Ovary (tissue), 9 donors: ENCODE measurements around the gene KCNJ12. TPM values are rescaled to one million over a fixed set of nuclear protein-coding genes. Genes with fewer than 3 reads are reported as not detected.

ENCODE experiments used
- DNase-seq, 5 donors: peaks; one replicate each; pipeline ENCODE4 v3.0.0-alpha.2; 2019 to 2020
- H3K27ac ChIP-seq, 2 donors: fragments of 200-600 bp; one replicate each; pipeline versions ENCODE4 v1.5.1 to v1.8.0; 2019 to 2022
- H3K27me3 ChIP-seq: fragments of 200-600 bp; one replicate; pipeline ENCODE4 v1.8.0; 2022
- H3K36me3 ChIP-seq: fragments of 200-600 bp; sonication (generic); one replicate; pipeline ENCODE4 v1.5.1; 2019
- H3K4me1 ChIP-seq: one replicate; pipeline ENCODE4 v1.8.1; 2013; ENCODE audit warnings: mild to moderate bottlenecking, moderate library complexity; ENCODE audit not compliant: insufficient read depth
- H3K4me3 ChIP-seq: fragments of 200-600 bp; sonication (generic); one replicate; pipeline ENCODE4 v1.5.1; 2017
- H3K9me3 ChIP-seq, 2 donors: fragments of 200-600 bp in 1 of 2; sonication (generic) in 1 of 2; one replicate each; pipeline versions ENCODE4 v1.5.1 to v1.8.1; 2013 to 2019; ENCODE audit warnings: mild to moderate bottlenecking in 1 of 2, moderate library complexity in 1 of 2
- EP300 ChIP-seq: sonication (generic); formaldehyde crosslinking; IDR thresholded peaks from one replicate; pipeline ENCODE4 v1.6.1; 2017; ENCODE audit warnings: antibody characterized with exemption
- POLR2A ChIP-seq: fragments of 450-650 bp; IDR thresholded peaks from one replicate; pipeline ENCODE4 v1.6.1; 2017; ENCODE audit warnings: antibody characterized with exemption, mild to moderate bottlenecking, moderate library complexity
- WGBS, 3 donors: extraction: QIAGEN DNeasy Blood & Tissue Kit in 1 of 3; methylation state at CpG; one replicate each; pipeline versions ENCODE4 v1.1.5 to v1.1.7; 2013 to 2017; 5-methylcytosine and 5-hydroxymethylcytosine counted together
- intact Hi-C, 4 donors: fragments of 100-400 bp; cut with DNase I; formaldehyde crosslinking; loops; one replicate each; pipeline versions ENCODE4 v1.11.0 to v1.15.1; 2022 to 2023
- polyA plus RNA-seq, 2 donors: library from polyadenylated mRNA; stranded (reverse); fragments of 200-250 nt in 1 of 2; fragments of 350-450 nt in 1 of 2; fragmentation: Illumina TruSeq in 1 of 2; extraction: RNeasy Lipid Tissue Mini Kit (QIAGEN cat#74804) in 1 of 2; gene quantifications; one replicate each; pipeline ENCODE4 v1.2.3, GENCODE V29; 2013 to 2014
- total RNA-seq, 7 donors: library from RNA; depleted of rRNA in 2 of 7; stranded (reverse); fragments of >200 nt in 2 of 7; fragmentation: NEBNext Ultra II Directional in 3 of 7; extraction: Animal tissue kit (Norgen Biotek cat#: 25700) in 3 of 7; gene quantifications; one replicate each; pipeline versions ENCODE4 v1.1.0 to v1.2.4, GENCODE V29; 2016 to 2023
- TF ChIP-seq, protein P1 (sequence below), 3 donors: fragments of 450-650 bp in 2 of 3; fragments of 200-600 bp in 1 of 3; IDR thresholded peaks; one replicate each; pipeline versions ENCODE4 v1.5.1 to v1.8.0; 2016 to 2022; ENCODE audit warnings: antibody characterized with exemption in 3 of 3, mild to moderate bottlenecking in 1 of 3
- donor health status: DM: no; HTN: no; CAD: no; lungs with moderate emphysema.
- donor health status: DM: no; HTN: no; CAD: no.
- donor health status: Bipolar disorder and iron deficiency.
- donor health status: DM: yes; HTN: yes; CAD: no.
- donor health status: DM: no; HTN: no; CAD: no.
- donor health status: DM: yes; HTN: yes; CAD: no.

The KCNJ12 gene
- total and polyA plus RNA-seq, 9 donors, result 0.12 to 1.9 (median 0.46) TPM

DNA sequence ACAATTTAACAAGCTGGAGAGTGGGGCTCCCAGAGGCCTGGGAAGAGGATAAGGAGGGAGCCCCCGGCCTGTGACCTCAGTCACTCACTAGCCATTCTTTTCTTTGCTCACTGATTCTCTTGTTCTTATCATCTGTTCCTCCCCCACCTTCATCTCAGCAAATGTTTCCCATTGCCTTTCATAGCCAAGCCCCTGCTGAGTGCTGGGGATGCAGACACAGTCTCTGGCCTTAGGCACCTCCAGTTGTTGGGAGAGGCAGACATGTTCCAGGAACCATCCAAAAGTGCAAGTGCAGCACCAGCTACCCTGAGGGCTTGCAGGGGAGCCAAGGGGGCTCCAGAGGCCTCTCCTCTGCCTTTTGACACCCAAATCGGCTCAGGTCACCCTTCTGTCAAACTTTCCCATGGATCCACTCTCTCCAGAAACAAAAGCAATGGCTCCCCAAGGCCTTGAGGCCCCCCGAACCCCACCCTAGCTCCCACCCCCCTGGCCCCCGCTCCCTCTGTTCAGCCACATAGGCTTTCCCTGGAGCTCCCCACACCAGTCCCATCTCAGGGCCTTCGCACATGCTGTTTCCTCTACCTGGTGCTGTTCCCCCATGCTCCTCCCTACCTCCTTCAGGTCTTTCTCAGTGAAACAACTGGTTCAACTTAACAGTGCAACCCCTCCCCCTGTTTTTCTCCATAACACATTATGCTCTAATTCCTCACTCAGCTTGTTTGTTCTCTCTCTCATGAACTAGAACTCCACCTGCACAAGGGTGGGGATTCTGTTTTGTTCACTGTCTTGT is 14.9 kb upstream of the KCNJ12 start:
- Histone ChIP-seq H3K4me3 (no peak overlapping the region), H3K9me3 (no peaks in the 10 kb centered on the region), H3K4me1 (no peaks in the 10 kb centered on the region), H3K27ac (no peak overlapping the region), H3K36me3 (no peaks in the 10 kb centered on the region), H3K27me3 (no peaks in the 10 kb centered on the region)
- no peak for DNase-seq
- WGBS, 3 donors, result 69 to 79% (median 70%) methylated on average over 5 of the region's 5 CpGs
- intact Hi-C loops, result no loop called here
- TF ChIP-seq, protein P1, sequence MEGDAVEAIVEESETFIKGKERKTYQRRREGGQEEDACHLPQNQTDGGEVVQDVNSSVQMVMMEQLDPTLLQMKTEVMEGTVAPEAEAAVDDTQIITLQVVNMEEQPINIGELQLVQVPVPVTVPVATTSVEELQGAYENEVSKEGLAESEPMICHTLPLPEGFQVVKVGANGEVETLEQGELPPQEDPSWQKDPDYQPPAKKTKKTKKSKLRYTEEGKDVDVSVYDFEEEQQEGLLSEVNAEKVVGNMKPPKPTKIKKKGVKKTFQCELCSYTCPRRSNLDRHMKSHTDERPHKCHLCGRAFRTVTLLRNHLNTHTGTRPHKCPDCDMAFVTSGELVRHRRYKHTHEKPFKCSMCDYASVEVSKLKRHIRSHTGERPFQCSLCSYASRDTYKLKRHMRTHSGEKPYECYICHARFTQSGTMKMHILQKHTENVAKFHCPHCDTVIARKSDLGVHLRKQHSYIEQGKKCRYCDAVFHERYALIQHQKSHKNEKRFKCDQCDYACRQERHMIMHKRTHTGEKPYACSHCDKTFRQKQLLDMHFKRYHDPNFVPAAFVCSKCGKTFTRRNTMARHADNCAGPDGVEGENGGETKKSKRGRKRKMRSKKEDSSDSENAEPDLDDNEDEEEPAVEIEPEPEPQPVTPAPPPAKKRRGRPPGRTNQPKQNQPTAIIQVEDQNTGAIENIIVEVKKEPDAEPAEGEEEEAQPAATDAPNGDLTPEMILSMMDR (IDR thresholded peaks at IDR 0.05), result no peak
- TF ChIP-seq POLR2A (no peak), EP300 (no peak)

DNA sequence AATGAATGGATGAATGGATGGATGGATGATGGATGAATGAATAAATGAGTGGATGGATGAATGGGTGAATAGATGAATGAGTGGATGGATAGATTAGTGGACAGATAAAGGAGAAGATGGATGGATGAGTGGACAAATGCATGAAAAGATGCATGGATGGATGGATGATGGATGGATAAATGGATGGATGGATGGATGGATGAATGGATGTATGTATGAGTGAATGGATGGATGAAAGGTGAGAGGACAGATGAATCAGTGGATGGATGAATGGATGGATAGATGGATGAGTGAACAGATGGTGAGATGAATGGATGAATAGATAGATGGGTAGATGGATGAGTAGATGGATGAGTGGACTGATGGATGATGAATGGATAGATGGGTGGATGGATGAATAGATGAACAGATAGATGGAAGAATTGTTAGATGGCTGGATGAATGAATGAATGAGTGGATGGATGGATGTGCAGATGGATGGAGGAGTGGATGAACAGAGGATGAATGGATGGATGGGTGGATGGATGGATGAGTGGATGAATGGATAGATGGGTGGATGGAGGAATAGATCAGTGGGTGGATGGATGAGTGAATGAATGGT is 13.7 kb upstream of the KCNJ12 start:
- intact Hi-C loops, result no loop called here
- no peak overlapping the region for H3K27ac ChIP-seq
- no peak for TF ChIP-seq EP300
- TF ChIP-seq POLR2A, result no peak
- TF ChIP-seq, protein P1 (IDR thresholded peaks at IDR 0.05), result no peak
- no peaks in the 10 kb centered on the region for H3K9me3 ChIP-seq
- no peaks in the 10 kb centered on the region for H3K36me3 ChIP-seq
- no peaks in the 10 kb centered on the region for H3K27me3 ChIP-seq
- no peak for DNase-seq
- no peaks in the 10 kb centered on the region for H3K4me1 ChIP-seq
- no peak overlapping the region for H3K4me3 ChIP-seq

DNA sequence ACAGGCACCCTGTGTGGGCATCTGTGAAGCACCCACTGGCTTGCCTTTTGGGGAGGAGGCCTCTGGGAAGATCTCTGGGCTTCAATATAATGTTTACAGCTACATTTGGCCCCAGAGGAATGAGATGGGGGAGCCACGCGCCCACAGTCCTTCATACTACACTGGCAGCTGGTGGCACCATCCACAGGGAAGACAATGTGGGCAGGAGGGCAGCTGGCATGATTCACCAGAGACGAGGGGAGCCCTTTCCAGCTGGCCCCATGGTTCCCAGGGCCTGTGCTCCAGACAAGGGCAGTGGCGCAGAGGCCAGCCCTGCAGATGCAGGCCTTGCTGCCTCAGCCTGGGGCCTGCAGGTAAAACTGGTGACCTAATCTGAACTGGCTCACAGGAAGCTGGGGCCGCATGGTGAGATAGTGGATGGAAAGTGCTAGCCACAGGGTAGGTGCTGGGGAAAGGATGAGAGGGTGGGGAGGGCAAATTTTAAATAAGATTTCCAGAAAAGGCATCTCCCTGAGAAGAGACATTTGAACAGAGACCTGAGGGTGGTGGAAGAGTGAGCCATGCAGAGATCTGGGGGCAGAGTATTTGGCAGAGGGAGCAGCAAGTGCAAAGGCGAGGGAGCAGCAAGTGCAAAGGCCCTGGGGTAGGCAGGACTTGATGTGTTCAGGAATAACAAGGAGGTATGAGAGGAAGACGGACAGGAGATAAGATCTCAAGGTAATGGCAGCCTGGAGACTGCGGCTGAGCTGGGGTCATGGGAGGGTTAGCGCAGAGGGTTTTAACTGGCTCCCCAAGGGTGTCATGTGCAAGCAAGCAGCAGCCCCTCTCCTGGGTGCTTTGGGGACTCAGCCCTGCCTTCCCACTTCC is 12.1 kb upstream of the KCNJ12 start:
- intact Hi-C loops, result no loop called here
- TF ChIP-seq POLR2A (no peak), EP300 (no peak)
- TF ChIP-seq, protein P1 (IDR thresholded peaks at IDR 0.05), result no peak
- no peaks in the 10 kb centered on the region for H3K4me1 ChIP-seq
- H3K36me3 ChIP-seq, result no peaks in the 10 kb centered on the region
- no peaks in the 10 kb centered on the region for H3K9me3 ChIP-seq
- no peak overlapping the region for H3K27ac ChIP-seq
- 76 to 86% (median 83%) methylated on average over 9 of the region's 9 CpGs for WGBS, 3 donors
- no peak for DNase-seq
- no peak overlapping the region for H3K4me3 ChIP-seq
- no peaks in the 10 kb centered on the region for H3K27me3 ChIP-seq

DNA sequence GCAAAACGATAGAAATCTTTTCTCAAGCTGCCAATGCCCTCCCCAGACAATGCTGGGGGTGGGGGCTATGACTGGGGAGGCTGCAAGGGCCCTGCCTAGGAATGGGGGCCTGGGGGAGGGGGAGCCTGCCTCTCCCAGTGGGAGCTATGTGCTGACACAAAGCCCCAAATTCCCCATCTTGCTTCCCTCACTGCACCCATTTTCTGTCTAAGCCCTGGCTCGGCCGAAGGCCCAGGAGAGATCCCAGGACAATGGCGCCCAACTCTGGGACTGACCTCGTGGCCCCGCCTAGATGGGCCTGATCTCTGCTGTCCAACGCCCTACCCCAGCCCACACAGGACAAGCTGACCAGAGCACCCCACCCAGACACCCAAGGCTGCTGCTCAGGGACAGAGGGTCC is 11.1 kb upstream of the KCNJ12 start:
- Histone ChIP-seq H3K36me3 (no peaks in the 10 kb centered on the region), H3K4me1 (no peaks in the 10 kb centered on the region), H3K27me3 (no peaks in the 10 kb centered on the region), H3K27ac (no peak overlapping the region), H3K4me3 (no peak overlapping the region), H3K9me3 (no peaks in the 10 kb centered on the region)
- DNase-seq, result no peak
- intact Hi-C loops, result no loop called here
- WGBS, 3 donors, result 73 to 89% (median 83%) methylated on average over 6 to 7 of the region's 7 CpGs
- TF ChIP-seq POLR2A (no peak), EP300 (no peak)
- TF ChIP-seq, protein P1 (IDR thresholded peaks at IDR 0.05), result no peak
